GM12878 (cell line): ENCODE data around the gene MRTFA. TPM values are rescaled to one million over a fixed set of nuclear protein-coding genes. Genes with fewer than 3 reads are reported as not detected.

Experiments used
- ATAC-seq: fragments of 200-7000 bp; cut with Tn5 transposase; 3 replicates; pipeline ENCODE4 v1.9.1; 2020; ENCODE audit warnings: mild to moderate bottlenecking, moderate library complexity
- BruUV-seq: library from RNA; stranded (reverse); fragments of 400-500 nt; replicated peaks from 2 replicates; lab custom pipeline; 2021; lab: Mats Ljungman, UMichigan
- CTCF ChIA-PET: fragments of 300-600 bp; sonication (Branson Sonifier 250); formaldehyde crosslinking; extraction: SDS; loops from one replicate; lab custom pipeline; 2021; ENCODE audit warnings: inconsistent platforms; lab: Yijun Ruan, JAX
- POLR2A ChIA-PET: fragments of 350-600 bp; formaldehyde crosslinking; extraction: SDS; loops from one replicate; lab custom pipeline; 2021; ENCODE audit warnings: inconsistent platforms; lab: Charles Lee
- RAD21 ChIA-PET: fragments of 300-600 bp; sonication (Branson Sonifier 250); formaldehyde crosslinking; loops from one replicate; lab custom pipeline; 2023; ENCODE audit warnings: antibody characterized with exemption; ENCODE audit not compliant: unreplicated experiment; lab: Charles Lee
- SMC1A ChIA-PET: fragments of 300-600 bp; sonication (Branson Sonifier 250); formaldehyde crosslinking; loops from one replicate; lab custom pipeline; 2023; ENCODE audit not compliant: unreplicated experiment, uncharacterized antibody; lab: Charles Lee
- DNase-seq: peaks from one replicate; pipeline ENCODE4 v3.0.0-alpha.2; 2011; ENCODE audit warnings: low read depth, low spot score
- FAIRE-seq: peaks from 3 replicates; lab custom pipeline; 2011; peaks lifted over from hg19 to GRCh38; lab: Jason Lieb, UNC
- H2AFZ ChIP-seq: 2 replicates; pipeline ENCODE4 v1.6.0; 2011; ENCODE audit warnings: low read depth, low read length, control low read depth; ENCODE audit not compliant: control insufficient read depth
- H3K27ac ChIP-seq: 2 replicates; pipeline ENCODE4 v1.5.1; 2011; ENCODE audit warnings: control low read depth; ENCODE audit not compliant: control insufficient read depth, insufficient read depth
- H3K27me3 ChIP-seq, 2 experiments: replicated peaks in 1 of 2; 2 replicates each; pipeline versions ENCODE4 v1.6.0 to v1.6.1; 2011; ENCODE audit warnings: low read length in 1 of 2; ENCODE audit not compliant: control insufficient read depth in 2 of 2, insufficient read depth in 2 of 2
- H3K36me3 ChIP-seq, 2 experiments: 2 replicates each; pipeline ENCODE4 v1.5.1; 2011; ENCODE audit warnings: low read length in 1 of 2; ENCODE audit not compliant: control insufficient read depth in 2 of 2, insufficient read depth in 2 of 2
- H3K4me1 ChIP-seq: 2 replicates; pipeline ENCODE4 v1.6.1; 2011; ENCODE audit warnings: mild to moderate bottlenecking, low read length, moderate library complexity, mixed read lengths; ENCODE audit not compliant: control insufficient read depth, insufficient read depth
- H3K4me2 ChIP-seq: 2 replicates; pipeline ENCODE4 v1.6.0; 2011; ENCODE audit warnings: control low read depth; ENCODE audit not compliant: control insufficient read depth, insufficient read depth
- H3K4me3 ChIP-seq: fragments of 200-600 bp; sonication (generic); 2 replicates; pipeline ENCODE4 v1.5.1; 2016
- H3K79me2 ChIP-seq: 2 replicates; pipeline ENCODE4 v1.6.0; 2011; ENCODE audit warnings: low read length; ENCODE audit not compliant: control insufficient read depth, insufficient read depth
- H3K9ac ChIP-seq: 2 replicates; pipeline ENCODE4 v1.8.0; 2011; ENCODE audit warnings: low read length, control low read depth, mixed read lengths; ENCODE audit not compliant: control insufficient read depth, insufficient read depth
- H3K9me3 ChIP-seq: replicated peaks from 3 replicates; pipeline ENCODE4 v1.5.1; 2011; ENCODE audit warnings: mild to moderate bottlenecking, low read length; ENCODE audit not compliant: control insufficient read depth, insufficient read depth
- H4K20me1 ChIP-seq: 2 replicates; pipeline ENCODE4 v1.6.0; 2011; ENCODE audit not compliant: control insufficient read depth, insufficient read depth
- BCL11A ChIP-seq: IDR thresholded peaks from 2 replicates; pipeline ENCODE4 v1.6.1; 2011; ENCODE audit warnings: low read depth, low read length
- BHLHE40 ChIP-seq, 2 experiments: fragments of 450-650 bp in 1 of 2; IDR thresholded peaks; 2 replicates each; pipeline ENCODE4 v1.6.1; 2011 to 2017; ENCODE audit warnings: low read depth in 2 of 2, borderline replicate concordance in 1 of 2, improper control_type of control experiment in 1 of 2, low read length in 1 of 2, mild to moderate bottlenecking in 1 of 2
- BRCA1 ChIP-seq: IDR thresholded peaks from 2 replicates; pipeline ENCODE4 v1.6.1; 2011; ENCODE audit warnings: low read depth, low read length, improper control_type of control experiment
- EED ChIP-seq: sonication (generic); IDR thresholded peaks from 2 replicates; pipeline ENCODE4 v1.6.1; 2016; ENCODE audit warnings: antibody characterized with exemption, low read depth
- EGR1 ChIP-seq, 2 experiments: IDR thresholded peaks; 1 replicate in 1 of 2; 2 replicates in 1 of 2; pipeline ENCODE4 v1.6.1; 2011 to 2012; ENCODE audit warnings: low read depth in 2 of 2, low read length in 2 of 2, borderline replicate concordance in 1 of 2, mild to moderate bottlenecking in 1 of 2, moderate library complexity in 1 of 2
- HDAC2 ChIP-seq: fragments of 200-600 bp; sonication (generic); IDR thresholded peaks from 2 replicates; pipeline ENCODE4 v1.6.1; 2017
- MEF2A ChIP-seq: IDR thresholded peaks from 2 replicates; pipeline ENCODE4 v1.6.1; 2011; ENCODE audit warnings: low read depth, mild to moderate bottlenecking, low read length, moderate library complexity; ENCODE audit not compliant: insufficient read depth
- NBN ChIP-seq: fragments of 450-650 bp; IDR thresholded peaks from 2 replicates; pipeline ENCODE4 v1.6.1; 2016
- NKRF ChIP-seq: fragments of 450-650 bp; conservative IDR thresholded peaks from 2 replicates; pipeline ENCODE4 v1.6.1; 2017; ENCODE audit warnings: mild to moderate bottlenecking, moderate library complexity
- POLR2AphosphoS2 ChIP-seq: IDR thresholded peaks from 2 replicates; pipeline ENCODE4 v1.6.1; 2011; ENCODE audit warnings: low read depth, mild to moderate bottlenecking, low read length, improper control_type of control experiment, moderate library complexity
- RAD51 ChIP-seq: fragments of 450-650 bp; IDR thresholded peaks from 2 replicates; pipeline ENCODE4 v1.6.1; 2016; ENCODE audit warnings: moderate library complexity, mild to moderate bottlenecking, inconsistent platforms
- RFX5 ChIP-seq: IDR thresholded peaks from 2 replicates; pipeline ENCODE4 v1.6.1; 2011; ENCODE audit warnings: low read depth, low read length, improper control_type of control experiment
- SMAD5 ChIP-seq: IDR thresholded peaks from 2 replicates; pipeline ENCODE4 v1.6.1; 2016; ENCODE audit warnings: antibody characterized with exemption, low read depth
- STAT1 ChIP-seq: fragments of 450-650 bp; conservative IDR thresholded peaks from 2 replicates; pipeline ENCODE4 v1.6.1; 2014; ENCODE audit warnings: antibody characterized with exemption, mild to moderate bottlenecking
- SUPT20H ChIP-seq: IDR thresholded peaks from 2 replicates; pipeline ENCODE4 v1.6.1; 2011; ENCODE audit warnings: low read depth, mild to moderate bottlenecking, low read length, moderate library complexity, borderline replicate concordance; ENCODE audit not compliant: control insufficient read depth
- YBX1 ChIP-seq: fragments of 450-650 bp; IDR thresholded peaks from 2 replicates; pipeline ENCODE4 v1.6.1; 2016; ENCODE audit warnings: antibody characterized with exemption
- ZBED1 ChIP-seq: IDR thresholded peaks from 2 replicates; pipeline ENCODE4 v1.6.1; 2016; ENCODE audit warnings: borderline replicate concordance
- WGBS: methylation state at CpG from one replicate; pipeline ENCODE4 v1.1.6; 2016; ENCODE audit warnings: low lambda C conversion rate; ENCODE audit not compliant: insufficient replicate concordance, insufficient coverage; ENCODE audit errors: missing lambda C conversion rate; 5-methylcytosine and 5-hydroxymethylcytosine counted together
- in situ Hi-C: fragments of 300-500 bp; cut with MboI; formaldehyde crosslinking; loops from 9 replicates; pipeline ENCODE4 v1.14.3; 2018; ENCODE audit warnings: mixed read lengths
- intact Hi-C: fragments of 100-400 bp; cut with micrococcal nuclease; formaldehyde crosslinking; loops from one replicate; pipeline ENCODE4 v1.14.2; 2022; ENCODE audit not compliant: unreplicated experiment
- polyA plus RNA-seq, 11 experiments: library from polyadenylated mRNA; depleted of rRNA in 4 of 11; unstranded in 6 of 11; stranded (reverse) in 5 of 11; fragments of >200 nt; fragmentation: Nextera tagmentation in 4 of 11; fragmentation: Illumina TruSeq in 1 of 11; extraction: Ambion mirVana in 4 of 11; extraction: Trizol in 1 of 11; gene quantifications; 1 replicate in 1 of 11; 2 replicates in 10 of 11; pipeline versions ENCODE4 v1.2.1 to v1.2.3, GENCODE V29; 2011 to 2016; ENCODE audit warnings: inconsistent platforms in 2 of 11, missing spikeins in 2 of 11, low read depth in 1 of 11
- total RNA-seq, 4 experiments: library from RNA; depleted of rRNA in 3 of 4; stranded (reverse); fragments of >200 nt in 3 of 4; fragmentation: Illumina TruSeq in 1 of 4; extraction: Trizol in 1 of 4; gene quantifications; 2 replicates each; pipeline versions ENCODE4 v1.2.1 to v1.2.3, GENCODE V29; 2013 to 2021

MRTFA gene
- total and polyA plus RNA-seq, 10 of the 15 experiments (the other 5 are each of a cell fraction or from before 2014, with no cell fraction given): 2.0 to 63.9 (median 17.9) TPM

GRCh38 chr22:40610329-40610850 is 26.1 kb downstream of the MRTFA start:
- TF ChIP-seq RFX5 (no peak), ZBED1 (no peak), RAD51 (no peak), BRCA1 (no peak), BHLHE40 (IDR thresholded peaks at IDR 0.05; ENCODE audit: borderline replicate concordance in 1 of 2, low read depth in 2 of 2, low read length in 1 of 2) (no peak)
- in situ Hi-C loops (no loop called here), intact Hi-C loops (no loop called here)
- H2AFZ ChIP-seq: no peak overlapping the region
- SMC1A ChIA-PET: interaction anchor here (0.8 to 2.2 kb wide), 6 partner anchors 9 to 80 kb away, joined by 3 to 9 read pairs (median 3); no protein-coding TSS in a partner anchor
- H3K9ac ChIP-seq: no peak overlapping the region
- H3K4me1 ChIP-seq: no peaks in the 10 kb centered on the region
- H3K79me2 ChIP-seq: peaks cover 32% of the 10 kb centered on the region
- WGBS: 100% methylated on average over 1 of the region's 1 CpG
- no peak for ATAC-seq
- H3K9me3 ChIP-seq: no peaks in the 10 kb centered on the region
- no peak for FAIRE-seq
- CTCF ChIA-PET: interaction anchor here (0.6 to 2.3 kb wide), 5 partner anchors 21 to 174 kb away, joined by 3 to 10 read pairs (median 4); no protein-coding TSS in a partner anchor
- no peaks in the 10 kb centered on the region; a peak in 1 of 4 replicates for H3K36me3 ChIP-seq
- RAD21 ChIA-PET: interaction anchor here (1.0 kb wide), 1 partner anchor 77 kb away, joined by 3 read pairs; no protein-coding TSS in a partner anchor
- H3K4me3 ChIP-seq: no peak overlapping the region
- no peaks in the 10 kb centered on the region for H3K27me3 ChIP-seq
- POLR2A ChIA-PET: interaction anchor here (0.6 to 1.0 kb wide), 3 partner anchors 13 to 19 kb away, joined by 4 to 6 read pairs (median 4); no protein-coding TSS in a partner anchor
- no peak overlapping the region for H3K4me2 ChIP-seq
- no peaks in the 10 kb centered on the region for H4K20me1 ChIP-seq
- BruUV-seq: no TSS peak
- no peak for DNase-seq
- no peak overlapping the region for H3K27ac ChIP-seq

- no peaks in the 10 kb centered on the region for H3K9me3 ChIP-seq
- no peaks in the 10 kb centered on the region for H3K27me3 ChIP-seq
- CTCF ChIA-PET: no interaction called here
- ATAC-seq (no peak), FAIRE-seq (no peak), DNase-seq (no peak)
- no peak overlapping the region for H3K4me3 ChIP-seq
- WGBS: 93% methylated on average over 3 of the region's 3 CpGs
- intact Hi-C loops (no loop called here), in situ Hi-C loops (no loop called here)
- no peak overlapping the region for H3K4me2 ChIP-seq
- no peak overlapping the region for H2AFZ ChIP-seq
- H3K79me2 ChIP-seq: peaks cover 29% of the 10 kb centered on the region
- POLR2A ChIA-PET: interaction anchor here (0.7 to 1.0 kb wide), 4 partner anchors 17 to 176 kb away, joined by 3 to 8 read pairs (median 4); no protein-coding TSS in a partner anchor
- RAD21 ChIA-PET: interaction anchor here (0.7 kb wide), 1 partner anchor 591 kb away, joined by 4 read pairs; no protein-coding TSS in a partner anchor
- H3K36me3 ChIP-seq: no peaks in the 10 kb centered on the region; a peak in 1 of 4 replicates
- no peak overlapping the region for H3K9ac ChIP-seq
- no peak overlapping the region for H3K27ac ChIP-seq
- no peaks in the 10 kb centered on the region for H4K20me1 ChIP-seq
- BruUV-seq: no TSS peak
- H3K4me1 ChIP-seq: no peaks in the 10 kb centered on the region
- SMC1A ChIA-PET: interaction anchor here (0.6 kb wide), 1 partner anchor 12 kb away, joined by 3 read pairs; no protein-coding TSS in a partner anchor
- no peak for TF ChIP-seq NBN
- no peak for TF ChIP-seq HDAC2
- TF ChIP-seq SUPT20H: no peak
- TF ChIP-seq MEF2A: no peak
- no peak for TF ChIP-seq SMAD5
- no peak for TF ChIP-seq EGR1 (IDR thresholded peaks at IDR 0.05; ENCODE audit: borderline replicate concordance in 1 of 2, low read depth in 2 of 2, low read length in 2 of 2)
- TF ChIP-seq EED: no peak
- no peak for TF ChIP-seq POLR2AphosphoS2
- TF ChIP-seq YBX1: no peak
- no peak for TF ChIP-seq BCL11A
- no peak for TF ChIP-seq STAT1
- TF ChIP-seq NKRF: no peak
These were observed 27.3 kb downstream of the MRTFA start for GRCh38 chr22:40609216-40609615.
